HCT116 (cell line): ENCODE results near the gene FGFR4.

Experiments
- EZH2 ChIP-seq: fragments of 200-600 bp; sonication (generic); IDR thresholded peaks from 2 replicates; pipeline ENCODE4 v1.6.1; 2017; ENCODE audit warnings: antibody characterized with exemption, mixed run types
- EZH2phosphoT487 ChIP-seq: fragments of 200-600 bp; IDR thresholded peaks from 2 replicates; pipeline ENCODE4 v1.6.1; 2018; ENCODE audit warnings: antibody characterized with exemption, borderline replicate concordance
- POLR2A ChIP-seq: IDR thresholded peaks from 2 replicates; pipeline ENCODE4 v1.7.0; 2011; ENCODE audit warnings: borderline replicate concordance; ENCODE audit not compliant: insufficient read depth, insufficient read length; ENCODE audit errors: extremely low read depth
- POLR2AphosphoS5 ChIP-seq: IDR thresholded peaks from 2 replicates; pipeline ENCODE4 v1.6.1; 2011; ENCODE audit warnings: mild to moderate bottlenecking, low read depth, low read length, moderate library complexity
- SIN3A ChIP-seq: IDR thresholded peaks from 2 replicates; pipeline ENCODE4 v1.6.1; 2012; ENCODE audit warnings: low read depth
- TCF7L2 ChIP-seq: IDR thresholded peaks from 2 replicates; pipeline ENCODE4 v1.7.0; 2011; ENCODE audit warnings: borderline replicate concordance, inconsistent platforms; ENCODE audit not compliant: insufficient read depth, insufficient read length; ENCODE audit errors: extremely low read depth
- ZNF274 ChIP-seq: fragments of 200-500 bp; sonication (Bioruptor generic); IDR thresholded peaks from 2 replicates; pipeline ENCODE4 v1.6.1; 2014; ENCODE audit warnings: mild to moderate bottlenecking, low read depth, low read length, inconsistent platforms
- TF ChIP-seq, protein P1 (sequence below), 3 experiments: fragments of 200-600 bp in 1 of 3; sonication (generic) in 1 of 3; IDR thresholded peaks in 2 of 3; conservative IDR thresholded peaks in 1 of 3; 2 replicates each; pipeline ENCODE4 v1.5.1; 2012 to 2017; ENCODE audit warnings: low read depth in 2 of 3, low read length in 2 of 3, antibody characterized with exemption in 1 of 3, borderline replicate concordance in 1 of 3, control low read depth in 1 of 3, mild to moderate bottlenecking in 1 of 3, mixed read lengths in 1 of 3, mixed run types in 1 of 3, moderate library complexity in 1 of 3; ENCODE audit not compliant: insufficient read depth in 1 of 3

DNA sequence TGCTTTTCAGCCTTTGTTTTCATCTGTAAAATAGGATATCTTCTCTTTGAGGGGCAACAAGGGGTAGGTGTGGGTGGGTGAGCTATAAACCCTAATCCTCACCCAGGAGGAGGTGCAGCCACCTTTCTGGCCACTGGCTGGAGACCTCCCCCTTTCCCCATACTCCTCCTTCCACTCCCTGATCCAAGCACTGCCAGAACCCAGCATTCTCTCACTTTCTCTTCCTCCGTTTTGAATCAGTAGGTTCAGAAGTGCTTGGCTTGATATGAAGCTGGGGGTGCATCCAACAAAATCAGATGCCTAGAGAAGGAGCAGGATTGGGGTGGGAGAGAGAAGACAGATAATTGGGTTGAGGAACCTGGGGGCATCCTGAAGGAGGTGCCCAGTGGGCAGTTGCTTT lies 40.1 kb downstream of the FGFR4 start:
- TF ChIP-seq, protein P1, sequence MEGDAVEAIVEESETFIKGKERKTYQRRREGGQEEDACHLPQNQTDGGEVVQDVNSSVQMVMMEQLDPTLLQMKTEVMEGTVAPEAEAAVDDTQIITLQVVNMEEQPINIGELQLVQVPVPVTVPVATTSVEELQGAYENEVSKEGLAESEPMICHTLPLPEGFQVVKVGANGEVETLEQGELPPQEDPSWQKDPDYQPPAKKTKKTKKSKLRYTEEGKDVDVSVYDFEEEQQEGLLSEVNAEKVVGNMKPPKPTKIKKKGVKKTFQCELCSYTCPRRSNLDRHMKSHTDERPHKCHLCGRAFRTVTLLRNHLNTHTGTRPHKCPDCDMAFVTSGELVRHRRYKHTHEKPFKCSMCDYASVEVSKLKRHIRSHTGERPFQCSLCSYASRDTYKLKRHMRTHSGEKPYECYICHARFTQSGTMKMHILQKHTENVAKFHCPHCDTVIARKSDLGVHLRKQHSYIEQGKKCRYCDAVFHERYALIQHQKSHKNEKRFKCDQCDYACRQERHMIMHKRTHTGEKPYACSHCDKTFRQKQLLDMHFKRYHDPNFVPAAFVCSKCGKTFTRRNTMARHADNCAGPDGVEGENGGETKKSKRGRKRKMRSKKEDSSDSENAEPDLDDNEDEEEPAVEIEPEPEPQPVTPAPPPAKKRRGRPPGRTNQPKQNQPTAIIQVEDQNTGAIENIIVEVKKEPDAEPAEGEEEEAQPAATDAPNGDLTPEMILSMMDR (IDR thresholded peaks at IDR 0.05 in 2 of 3, conservative IDR thresholded peaks at IDR 0.05 in 1 of 3; ENCODE audit: borderline replicate concordance in 1 of 3, insufficient read depth in 1 of 3, low read depth in 2 of 3, low read length in 2 of 3) = no peak
- TF ChIP-seq EZH2 = no peak
- no peak for TF ChIP-seq POLR2A
- TF ChIP-seq EZH2phosphoT487 = no peak
- TF ChIP-seq TCF7L2 = no peak
- no peak for TF ChIP-seq POLR2AphosphoS5
- no peak for TF ChIP-seq SIN3A
- no peak for TF ChIP-seq ZNF274
